HEK293 (cell line): ENCODE measurements around the gene ERGIC1.

Experiments used
- CTCF ChIA-PET: fragments of 350-600 bp; formaldehyde crosslinking; extraction: SDS; loops from one replicate; lab custom pipeline; 2021; ENCODE audit warnings: antibody characterized with exemption; lab: Yijun Ruan, JAX
- POLR2A ChIA-PET: fragments of 300-600 bp; formaldehyde crosslinking; extraction: SDS; loops from one replicate; lab custom pipeline; 2020; ENCODE audit warnings: antibody characterized with exemption, inconsistent platforms; lab: Yijun Ruan, JAX
- H3K27ac ChIP-seq: fragments of 200-500 bp; sonication (Bioruptor generic); 2 replicates; pipeline ENCODE4 v1.5.1; 2014; ENCODE audit warnings: low read depth, low read length, control low read depth, inconsistent platforms; ENCODE audit errors: extremely low read depth
- H3K36me3 ChIP-seq, 2 experiments: fragments of 200-500 bp in 1 of 2; sonication (Bioruptor generic) in 1 of 2; 1 replicate in 1 of 2; 2 replicates in 1 of 2; pipeline ENCODE4 v1.5.1; 2014 to 2017; ENCODE audit warnings: inconsistent platforms in 2 of 2, low read length in 2 of 2; ENCODE audit not compliant: control insufficient read depth in 2 of 2, insufficient read depth in 1 of 2
- H3K4me1 ChIP-seq: fragments of 200-500 bp; sonication (Bioruptor generic); 2 replicates; pipeline ENCODE4 v1.5.1; 2014; ENCODE audit warnings: mild to moderate bottlenecking, low read length, inconsistent platforms; ENCODE audit not compliant: control insufficient read depth, insufficient read depth
- H3K4me3 ChIP-seq: 2 replicates; pipeline ENCODE4 v1.5.1; 2011; ENCODE audit warnings: low read depth, mild to moderate bottlenecking, control low read depth, low read length, moderate library complexity
- H3K9me3 ChIP-seq: fragments of 200-500 bp; sonication (Bioruptor generic); 2 replicates; pipeline ENCODE4 v1.5.1; 2014; ENCODE audit warnings: low read depth, low read length, inconsistent platforms; ENCODE audit not compliant: control insufficient read depth, insufficient read depth
- EGR2 ChIP-seq: fragments of 450-650 bp; formaldehyde crosslinking; IDR thresholded peaks from 2 replicates; pipeline ENCODE4 v1.5.1; 2016; ENCODE audit warnings: low read depth, missing biosample characterization, missing genetic modification characterization
- PRDM1 ChIP-seq: fragments of 450-650 bp; formaldehyde crosslinking; IDR thresholded peaks from 2 replicates; pipeline ENCODE4; 2016; ENCODE audit warnings: missing biosample characterization, missing genetic modification characterization
- TRIM28 ChIP-seq: IDR thresholded peaks from 2 replicates; pipeline ENCODE4 v1.6.1; 2011; ENCODE audit warnings: low read length, control low read depth, borderline replicate concordance
- ZBTB7A ChIP-seq: fragments of 450-650 bp; formaldehyde crosslinking; IDR thresholded peaks from 2 replicates; pipeline ENCODE4 v1.5.1; 2016; ENCODE audit warnings: low read depth, missing biosample characterization, missing genetic modification characterization
- ZNF114 ChIP-seq: fragments of 450-650 bp; formaldehyde crosslinking; IDR thresholded peaks from 2 replicates; pipeline ENCODE4 v1.5.0; 2017; ENCODE audit warnings: missing biosample characterization, missing genetic modification characterization
- ZNF174 ChIP-seq: fragments of 450-650 bp; formaldehyde crosslinking; IDR thresholded peaks from 2 replicates; pipeline ENCODE4 v1.5.0; 2017; ENCODE audit warnings: missing biosample characterization, mild to moderate bottlenecking, missing genetic modification characterization
- ZNF221 ChIP-seq: fragments of 450-650 bp; formaldehyde crosslinking; IDR thresholded peaks from 2 replicates; pipeline ENCODE4 v1.5.1; 2017; ENCODE audit warnings: missing biosample characterization, missing genetic modification characterization, borderline replicate concordance
- ZNF335 ChIP-seq: fragments of 450-650 bp; formaldehyde crosslinking; conservative IDR thresholded peaks from 2 replicates; pipeline ENCODE4 v1.5.1; 2016; ENCODE audit warnings: missing biosample characterization, missing genetic modification characterization
- ZNF530 ChIP-seq: fragments of 450-650 bp; formaldehyde crosslinking; IDR thresholded peaks from 2 replicates; pipeline ENCODE4 v1.5.1; 2016; ENCODE audit warnings: low read depth, missing biosample characterization, missing genetic modification characterization
- ZNF626 ChIP-seq: fragments of 450-650 bp; sonication (Bioruptor Pico); formaldehyde crosslinking; IDR thresholded peaks from 2 replicates; pipeline ENCODE4 v1.5.1; 2018; ENCODE audit warnings: missing biosample characterization, missing genetic modification characterization, inconsistent platforms
- ZSCAN18 ChIP-seq: fragments of 450-650 bp; formaldehyde crosslinking; IDR thresholded peaks from 2 replicates; pipeline ENCODE4 v1.5.1; 2016; ENCODE audit warnings: missing biosample characterization, missing genetic modification characterization
- TF ChIP-seq, protein P1 (sequence below): fragments of 450-650 bp; formaldehyde crosslinking; IDR thresholded peaks from 2 replicates; pipeline ENCODE4 v1.5.1; 2016; ENCODE audit warnings: missing biosample characterization, missing genetic modification characterization
- TF ChIP-seq, protein P2 (sequence below): fragments of 450-650 bp; IDR thresholded peaks from 2 replicates; pipeline ENCODE4 v1.5.1; 2018; ENCODE audit warnings: missing biosample characterization, missing genetic modification characterization
- TF ChIP-seq, protein P3 (sequence below): fragments of 450-650 bp; formaldehyde crosslinking; conservative IDR thresholded peaks from 2 replicates; pipeline ENCODE4 v1.5.1; 2016; ENCODE audit warnings: low read depth, missing biosample characterization, missing genetic modification characterization
- TF ChIP-seq, protein P4 (sequence below): fragments of 450-650 bp; formaldehyde crosslinking; IDR thresholded peaks from 2 replicates; pipeline ENCODE4; 2016; ENCODE audit warnings: missing biosample characterization, missing genetic modification characterization
- TF ChIP-seq, protein P5 (sequence below): fragments of 450-650 bp; formaldehyde crosslinking; IDR thresholded peaks from 2 replicates; pipeline ENCODE4 v1.5.1; 2016; ENCODE audit warnings: missing biosample characterization, missing genetic modification characterization

ERGIC1 gene

DNA sequence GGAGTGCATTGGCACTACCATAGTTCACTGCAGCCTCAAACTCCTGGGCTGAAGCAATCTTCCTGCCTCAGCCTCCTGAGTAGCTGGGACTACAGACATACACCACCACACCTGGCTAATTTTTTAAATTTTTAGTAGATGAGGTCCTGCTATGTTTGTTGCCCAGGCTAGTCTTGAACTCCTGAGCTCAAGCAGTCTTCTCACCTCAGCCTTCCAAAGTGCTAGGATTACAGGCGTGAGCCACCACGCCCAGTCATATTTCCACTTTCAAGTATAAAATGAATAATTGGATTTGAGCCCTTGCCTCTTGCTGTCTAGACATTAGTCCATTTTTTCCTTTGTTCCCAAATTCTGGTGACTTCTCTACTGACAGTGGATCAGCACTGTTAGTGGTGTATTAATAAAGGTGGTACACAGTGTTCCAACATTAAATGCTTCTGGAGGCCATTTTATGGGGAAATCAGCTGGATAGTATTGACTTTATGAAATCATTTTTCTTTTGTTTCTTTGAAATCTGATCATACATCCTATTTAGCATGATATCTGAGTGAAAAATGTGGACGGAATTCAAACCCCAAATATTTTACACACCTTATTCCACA is 165.4 kb downstream of the ERGIC1 start (continued):
- TF ChIP-seq, protein P1, sequence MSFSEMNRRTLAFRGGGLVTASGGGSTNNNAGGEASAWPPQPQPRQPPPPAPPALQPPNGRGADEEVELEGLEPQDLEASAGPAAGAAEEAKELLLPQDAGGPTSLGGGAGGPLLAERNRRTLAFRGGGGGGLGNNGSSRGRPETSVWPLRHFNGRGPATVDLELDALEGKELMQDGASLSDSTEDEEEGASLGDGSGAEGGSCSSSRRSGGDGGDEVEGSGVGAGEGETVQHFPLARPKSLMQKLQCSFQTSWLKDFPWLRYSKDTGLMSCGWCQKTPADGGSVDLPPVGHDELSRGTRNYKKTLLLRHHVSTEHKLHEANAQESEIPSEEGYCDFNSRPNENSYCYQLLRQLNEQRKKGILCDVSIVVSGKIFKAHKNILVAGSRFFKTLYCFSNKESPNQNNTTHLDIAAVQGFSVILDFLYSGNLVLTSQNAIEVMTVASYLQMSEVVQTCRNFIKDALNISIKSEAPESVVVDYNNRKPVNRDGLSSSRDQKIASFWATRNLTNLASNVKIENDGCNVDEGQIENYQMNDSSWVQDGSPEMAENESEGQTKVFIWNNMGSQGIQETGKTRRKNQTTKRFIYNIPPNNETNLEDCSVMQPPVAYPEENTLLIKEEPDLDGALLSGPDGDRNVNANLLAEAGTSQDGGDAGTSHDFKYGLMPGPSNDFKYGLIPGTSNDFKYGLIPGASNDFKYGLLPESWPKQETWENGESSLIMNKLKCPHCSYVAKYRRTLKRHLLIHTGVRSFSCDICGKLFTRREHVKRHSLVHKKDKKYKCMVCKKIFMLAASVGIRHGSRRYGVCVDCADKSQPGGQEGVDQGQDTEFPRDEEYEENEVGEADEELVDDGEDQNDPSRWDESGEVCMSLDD: no peak
- TF ChIP-seq, protein P2, sequence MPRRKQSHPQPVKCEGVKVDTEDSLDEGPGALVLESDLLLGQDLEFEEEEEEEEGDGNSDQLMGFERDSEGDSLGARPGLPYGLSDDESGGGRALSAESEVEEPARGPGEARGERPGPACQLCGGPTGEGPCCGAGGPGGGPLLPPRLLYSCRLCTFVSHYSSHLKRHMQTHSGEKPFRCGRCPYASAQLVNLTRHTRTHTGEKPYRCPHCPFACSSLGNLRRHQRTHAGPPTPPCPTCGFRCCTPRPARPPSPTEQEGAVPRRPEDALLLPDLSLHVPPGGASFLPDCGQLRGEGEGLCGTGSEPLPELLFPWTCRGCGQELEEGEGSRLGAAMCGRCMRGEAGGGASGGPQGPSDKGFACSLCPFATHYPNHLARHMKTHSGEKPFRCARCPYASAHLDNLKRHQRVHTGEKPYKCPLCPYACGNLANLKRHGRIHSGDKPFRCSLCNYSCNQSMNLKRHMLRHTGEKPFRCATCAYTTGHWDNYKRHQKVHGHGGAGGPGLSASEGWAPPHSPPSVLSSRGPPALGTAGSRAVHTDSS (tag by site-specific recombination): no peak
- TF ChIP-seq ZSCAN18 (tag by site-specific recombination) (no peak), ZNF335 (tag by site-specific recombination) (no peak)
- TF ChIP-seq, protein P3, sequence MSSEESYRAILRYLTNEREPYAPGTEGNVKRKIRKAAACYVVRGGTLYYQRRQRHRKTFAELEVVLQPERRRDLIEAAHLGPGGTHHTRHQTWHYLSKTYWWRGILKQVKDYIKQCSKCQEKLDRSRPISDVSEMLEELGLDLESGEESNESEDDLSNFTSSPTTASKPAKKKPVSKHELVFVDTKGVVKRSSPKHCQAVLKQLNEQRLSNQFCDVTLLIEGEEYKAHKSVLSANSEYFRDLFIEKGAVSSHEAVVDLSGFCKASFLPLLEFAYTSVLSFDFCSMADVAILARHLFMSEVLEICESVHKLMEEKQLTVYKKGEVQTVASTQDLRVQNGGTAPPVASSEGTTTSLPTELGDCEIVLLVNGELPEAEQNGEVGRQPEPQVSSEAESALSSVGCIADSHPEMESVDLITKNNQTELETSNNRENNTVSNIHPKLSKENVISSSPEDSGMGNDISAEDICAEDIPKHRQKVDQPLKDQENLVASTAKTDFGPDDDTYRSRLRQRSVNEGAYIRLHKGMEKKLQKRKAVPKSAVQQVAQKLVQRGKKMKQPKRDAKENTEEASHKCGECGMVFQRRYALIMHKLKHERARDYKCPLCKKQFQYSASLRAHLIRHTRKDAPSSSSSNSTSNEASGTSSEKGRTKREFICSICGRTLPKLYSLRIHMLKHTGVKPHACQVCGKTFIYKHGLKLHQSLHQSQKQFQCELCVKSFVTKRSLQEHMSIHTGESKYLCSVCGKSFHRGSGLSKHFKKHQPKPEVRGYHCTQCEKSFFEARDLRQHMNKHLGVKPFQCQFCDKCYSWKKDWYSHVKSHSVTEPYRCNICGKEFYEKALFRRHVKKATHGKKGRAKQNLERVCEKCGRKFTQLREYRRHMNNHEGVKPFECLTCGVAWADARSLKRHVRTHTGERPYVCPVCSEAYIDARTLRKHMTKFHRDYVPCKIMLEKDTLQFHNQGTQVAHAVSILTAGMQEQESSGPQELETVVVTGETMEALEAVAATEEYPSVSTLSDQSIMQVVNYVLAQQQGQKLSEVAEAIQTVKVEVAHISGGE: no peak
- TF ChIP-seq, protein P4, sequence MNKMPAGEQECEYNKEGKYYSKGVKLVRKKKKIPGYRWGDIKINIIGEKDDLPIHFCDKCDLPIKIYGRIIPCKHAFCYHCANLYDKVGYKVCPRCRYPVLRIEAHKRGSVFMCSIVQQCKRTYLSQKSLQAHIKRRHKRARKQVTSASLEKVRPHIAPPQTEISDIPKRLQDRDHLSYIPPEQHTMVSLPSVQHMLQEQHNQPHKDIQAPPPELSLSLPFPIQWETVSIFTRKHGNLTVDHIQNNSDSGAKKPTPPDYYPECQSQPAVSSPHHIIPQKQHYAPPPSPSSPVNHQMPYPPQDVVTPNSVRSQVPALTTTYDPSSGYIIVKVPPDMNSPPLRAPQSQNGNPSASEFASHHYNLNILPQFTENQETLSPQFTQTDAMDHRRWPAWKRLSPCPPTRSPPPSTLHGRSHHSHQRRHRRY: no peak

- ChIA-PET POLR2A (no interaction called here), CTCF (interaction anchor here (0.7 kb wide), 1 partner anchor 22 kb away, joined by 3 read pairs; no protein-coding TSS in a partner anchor)
- Histone ChIP-seq H3K4me3 (no peak overlapping the region), H3K27ac (no peak overlapping the region), H3K4me1 (0 out of 2 replicates have a peak, but pooled peaks cover 2% of the 10 kb centered on the region), H3K9me3 (no peaks in the 10 kb centered on the region), H3K36me3 (peaks cover 21 to 31% of the 10 kb centered on the region in 2 experiments)
- TF ChIP-seq ZNF174 (tag by site-specific recombination) (no peak), ZNF530 (tag by site-specific recombination) (no peak), ZNF114 (no peak), ZSCAN18 (tag by site-specific recombination) (no peak), TRIM28 (no peak), EGR2 (tag by site-specific recombination) (no peak), ZNF626 (tag by site-specific recombination) (no peak), ZNF221 (tag by site-specific recombination) (no peak), ZBTB7A (tag by site-specific recombination) (no peak), PRDM1 (no peak)
- TF ChIP-seq, protein P5, sequence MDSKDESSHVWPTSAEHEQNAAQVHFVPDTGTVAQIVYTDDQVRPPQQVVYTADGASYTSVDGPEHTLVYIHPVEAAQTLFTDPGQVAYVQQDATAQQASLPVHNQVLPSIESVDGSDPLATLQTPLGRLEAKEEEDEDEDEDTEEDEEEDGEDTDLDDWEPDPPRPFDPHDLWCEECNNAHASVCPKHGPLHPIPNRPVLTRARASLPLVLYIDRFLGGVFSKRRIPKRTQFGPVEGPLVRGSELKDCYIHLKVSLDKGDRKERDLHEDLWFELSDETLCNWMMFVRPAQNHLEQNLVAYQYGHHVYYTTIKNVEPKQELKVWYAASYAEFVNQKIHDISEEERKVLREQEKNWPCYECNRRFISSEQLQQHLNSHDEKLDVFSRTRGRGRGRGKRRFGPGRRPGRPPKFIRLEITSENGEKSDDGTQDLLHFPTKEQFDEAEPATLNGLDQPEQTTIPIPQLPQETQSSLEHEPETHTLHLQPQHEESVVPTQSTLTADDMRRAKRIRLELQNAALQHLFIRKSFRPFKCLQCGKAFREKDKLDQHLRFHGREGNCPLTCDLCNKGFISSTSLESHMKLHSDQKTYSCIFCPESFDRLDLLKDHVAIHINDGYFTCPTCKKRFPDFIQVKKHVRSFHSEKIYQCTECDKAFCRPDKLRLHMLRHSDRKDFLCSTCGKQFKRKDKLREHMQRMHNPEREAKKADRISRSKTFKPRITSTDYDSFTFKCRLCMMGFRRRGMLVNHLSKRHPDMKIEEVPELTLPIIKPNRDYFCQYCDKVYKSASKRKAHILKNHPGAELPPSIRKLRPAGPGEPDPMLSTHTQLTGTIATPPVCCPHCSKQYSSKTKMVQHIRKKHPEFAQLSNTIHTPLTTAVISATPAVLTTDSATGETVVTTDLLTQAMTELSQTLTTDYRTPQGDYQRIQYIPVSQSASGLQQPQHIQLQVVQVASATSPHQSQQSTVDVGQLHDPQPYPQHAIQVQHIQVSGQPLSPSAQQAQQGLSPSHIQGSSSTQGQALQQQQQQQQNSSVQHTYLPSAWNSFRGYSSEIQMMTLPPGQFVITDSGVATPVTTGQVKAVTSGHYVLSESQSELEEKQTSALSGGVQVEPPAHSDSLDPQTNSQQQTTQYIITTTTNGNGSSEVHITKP: no peak
Observed at GRCh38 chr5:172999974-173000373, 165.9 kb downstream of the ERGIC1 start.
